GM21825 (cell line): ENCODE data around the gene DLL3.

Experiments used
- ATAC-seq: cut with Tn5 transposase; IDR thresholded peaks from one replicate; pipeline ENCODE4 v1.9.1; 2021; ENCODE audit warnings: mild to moderate bottlenecking, moderate library complexity; ENCODE audit not compliant: unreplicated experiment

Gene DLL3

GRCh38 chr19:39550197-39550596 is 51.5 kb downstream of the DLL3 start:
- ATAC-seq, result no peak

GRCh38 chr19:39553082-39553652 is 54.4 kb downstream of the DLL3 start:
- ATAC-seq, result no peak

GRCh38 chr19:39554701-39555311 is 56.1 kb downstream of the DLL3 start:
- ATAC-seq, result no peak

GRCh38 chr19:39555883-39556282 is 57.1 kb downstream of the DLL3 start:
- no peak for ATAC-seq
